BJ (cell line): ENCODE measurements around the gene PHKG1. TPM values are rescaled to one million over a fixed set of nuclear protein-coding genes. Genes with fewer than 3 reads are reported as not detected.
"Not testable (repeated sequence)": the region's sequence is repeated elsewhere in the genome, so short reads cannot be mapped to it uniquely, and the experiment has no call there.

Experiments
- CTCF ChIA-PET: fragments of 350-600 bp; formaldehyde crosslinking; extraction: SDS; loops from one replicate; lab custom pipeline; 2021; ENCODE audit warnings: antibody characterized with exemption, inconsistent platforms; lab: Yijun Ruan, JAX
- POLR2A ChIA-PET: fragments of 300-600 bp; sonication (Branson Sonifier 250); formaldehyde crosslinking; extraction: SDS; loops from one replicate; lab custom pipeline; 2021; ENCODE audit warnings: antibody characterized with exemption; lab: Charles Lee
- DNase-seq: peaks from one replicate; pipeline ENCODE4 v3.0.0-alpha.2; 2011; ENCODE audit warnings: low read depth
- H3K27me3 ChIP-seq: 2 replicates; pipeline ENCODE4 v1.6.0; 2011; ENCODE audit warnings: low read length; ENCODE audit not compliant: control insufficient read depth, insufficient read depth
- H3K36me3 ChIP-seq: 2 replicates; pipeline ENCODE4 v1.5.1; 2011; ENCODE audit warnings: low read length; ENCODE audit not compliant: control insufficient read depth, insufficient read depth
- H3K4me3 ChIP-seq: 2 replicates; pipeline ENCODE4 v1.5.1; 2011; ENCODE audit warnings: low read depth, mild to moderate bottlenecking, control low read depth, low read length
- polyA plus RNA-seq: library from polyadenylated mRNA; depleted of rRNA; stranded (reverse); fragments of >200 nt; gene quantifications from 2 replicates; pipeline ENCODE4 v1.2.3, GENCODE V29; 2011
- TF ChIP-seq, protein P1 (sequence below): IDR thresholded peaks from 2 replicates; pipeline ENCODE4 v1.5.1; 2011; ENCODE audit warnings: low read depth, mild to moderate bottlenecking, control low read depth, inconsistent platforms, low read length, moderate library complexity; ENCODE audit not compliant: insufficient read depth

PHKG1 gene
- polyA plus RNA-seq, 1 experiment: 0.39 TPM

DNA sequence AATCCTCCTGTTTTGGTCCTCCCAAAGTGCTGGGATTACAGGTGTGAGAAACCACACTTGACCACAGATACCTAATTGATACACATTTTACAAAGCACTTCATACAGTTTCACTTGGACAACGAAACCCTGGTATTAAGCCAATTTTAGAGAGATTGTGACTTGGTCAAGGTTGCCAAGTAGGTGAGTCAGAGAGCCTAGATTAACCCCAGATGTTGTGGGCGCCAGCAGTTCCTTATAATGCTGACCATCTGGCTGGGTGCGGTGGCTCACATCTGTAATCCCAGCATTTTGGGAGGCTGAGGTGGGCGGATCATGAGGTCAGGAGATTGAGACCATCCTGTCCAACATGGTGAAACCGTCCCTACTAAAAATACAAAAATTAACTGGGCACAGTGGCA is 4.9 kb upstream of the PHKG1 start:
- Histone ChIP-seq H3K27me3 (no peaks in the 10 kb centered on the region), H3K4me3 (no peak overlapping the region), H3K36me3 (peaks cover 16% of the 10 kb centered on the region)
- peak; percentile 81 for DNase-seq
- ChIA-PET POLR2A (no interaction called here), CTCF (interaction anchor here (1.1 kb wide), 1 partner anchor 18 kb away, joined by 4 read pairs; no protein-coding TSS in a partner anchor)
- TF ChIP-seq, protein P1, sequence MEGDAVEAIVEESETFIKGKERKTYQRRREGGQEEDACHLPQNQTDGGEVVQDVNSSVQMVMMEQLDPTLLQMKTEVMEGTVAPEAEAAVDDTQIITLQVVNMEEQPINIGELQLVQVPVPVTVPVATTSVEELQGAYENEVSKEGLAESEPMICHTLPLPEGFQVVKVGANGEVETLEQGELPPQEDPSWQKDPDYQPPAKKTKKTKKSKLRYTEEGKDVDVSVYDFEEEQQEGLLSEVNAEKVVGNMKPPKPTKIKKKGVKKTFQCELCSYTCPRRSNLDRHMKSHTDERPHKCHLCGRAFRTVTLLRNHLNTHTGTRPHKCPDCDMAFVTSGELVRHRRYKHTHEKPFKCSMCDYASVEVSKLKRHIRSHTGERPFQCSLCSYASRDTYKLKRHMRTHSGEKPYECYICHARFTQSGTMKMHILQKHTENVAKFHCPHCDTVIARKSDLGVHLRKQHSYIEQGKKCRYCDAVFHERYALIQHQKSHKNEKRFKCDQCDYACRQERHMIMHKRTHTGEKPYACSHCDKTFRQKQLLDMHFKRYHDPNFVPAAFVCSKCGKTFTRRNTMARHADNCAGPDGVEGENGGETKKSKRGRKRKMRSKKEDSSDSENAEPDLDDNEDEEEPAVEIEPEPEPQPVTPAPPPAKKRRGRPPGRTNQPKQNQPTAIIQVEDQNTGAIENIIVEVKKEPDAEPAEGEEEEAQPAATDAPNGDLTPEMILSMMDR: no peak

DNA sequence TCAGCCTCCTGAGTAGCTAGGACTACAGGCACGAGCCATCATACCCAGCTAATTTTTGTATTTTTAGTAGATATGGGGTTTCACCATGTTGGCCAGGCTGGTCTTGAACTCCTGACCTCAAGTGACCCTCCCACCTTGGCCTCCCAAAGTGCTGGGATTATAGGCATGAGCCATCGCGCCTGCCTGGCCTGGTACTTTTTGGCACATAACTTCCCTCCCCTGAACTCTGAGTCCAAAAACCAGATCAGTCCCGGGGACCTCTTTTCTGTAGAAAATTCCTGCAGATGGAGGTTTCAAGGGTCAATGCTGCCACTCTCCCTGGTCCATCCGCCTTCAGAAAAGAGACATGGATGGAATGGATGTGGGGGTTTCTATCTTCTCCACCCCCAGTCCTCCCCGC is 364 bp downstream of the PHKG1 start:
- not testable (repeated sequence) for H3K4me3 ChIP-seq, H3K27me3 ChIP-seq, H3K36me3 ChIP-seq, DNase-seq
- CTCF ChIA-PET: interaction anchor here (0.7 to 3.3 kb wide), 15 partner anchors 9 to 451 kb away, joined by 3 to 24 read pairs (median 3); partner anchors contain the start of genes CCT6A and PSPH
- POLR2A ChIA-PET: interaction anchor here (0.5 to 0.9 kb wide), 2 partner anchors 13 to 14 kb away, joined by 4 read pairs; partner anchors contain the start of gene CHCHD2

DNA sequence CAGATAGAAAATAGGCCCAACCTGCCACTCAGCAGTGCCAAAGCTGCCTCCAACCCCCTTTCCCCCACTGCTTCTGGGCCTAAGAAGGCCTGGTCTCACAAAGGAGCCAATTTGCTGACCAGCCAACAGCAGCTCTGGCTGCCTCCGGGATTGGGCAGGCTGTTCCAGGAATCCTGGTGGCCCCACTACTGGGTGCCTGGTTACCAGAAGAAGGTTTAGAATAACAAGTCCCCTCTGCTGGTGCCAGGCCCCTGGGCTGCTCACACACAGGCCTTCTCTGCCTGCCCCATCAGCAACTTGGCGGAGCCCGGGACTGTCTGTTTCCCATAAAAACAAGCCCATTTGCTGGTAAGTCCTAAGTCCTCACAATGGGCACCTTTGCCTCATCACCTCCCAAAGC is 1.2 kb downstream of the PHKG1 start:
- H3K36me3 ChIP-seq: peaks cover 4% of the 10 kb centered on the region; the same call in 1 of the 2 replicates
- TF ChIP-seq, protein P1: no peak
- ChIA-PET CTCF (interaction anchor here (0.9 to 3.3 kb wide), 5 partner anchors 8 to 88 kb away, joined by 3 to 24 read pairs (median 8); partner anchors contain the start of genes CCT6A and PSPH), POLR2A (interaction anchor here (0.6 kb wide), 1 partner anchor 86 kb away, joined by 3 read pairs; no protein-coding TSS in a partner anchor)
- no peak overlapping the region for H3K4me3 ChIP-seq
- DNase-seq: no peak
- H3K27me3 ChIP-seq: no peaks in the 10 kb centered on the region

DNA sequence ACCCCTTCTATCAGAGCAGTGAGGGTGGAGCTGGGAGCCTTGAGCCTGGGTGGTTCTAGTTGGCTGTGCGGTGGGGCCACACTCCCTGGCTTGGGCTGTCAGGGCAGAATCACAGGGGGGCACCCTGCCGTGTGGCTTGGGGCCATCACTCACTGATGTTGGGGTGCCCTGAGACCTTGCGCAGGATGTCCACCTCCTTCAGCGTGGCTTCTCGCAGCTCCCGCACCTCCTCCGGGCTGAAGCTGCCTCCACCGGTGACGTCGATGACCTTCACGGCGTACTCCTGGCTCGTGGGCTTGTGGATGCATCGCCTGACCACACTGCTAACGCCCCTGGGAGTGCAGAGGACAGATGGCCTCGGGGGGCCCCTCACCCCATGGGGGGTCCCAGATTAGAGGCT is 5.3 kb downstream of the PHKG1 start:
- Histone ChIP-seq H3K27me3 (no peaks in the 10 kb centered on the region), H3K4me3 (no peak overlapping the region), H3K36me3 (peaks cover 5% of the 10 kb centered on the region; the same call in 1 of the 2 replicates)
- TF ChIP-seq, protein P1: no peak
- DNase-seq: no peak
- POLR2A ChIA-PET: no interaction called here
- CTCF ChIA-PET: interaction anchor here (1.4 to 2.0 kb wide), 2 partner anchors 8 to 13 kb away, joined by 5 to 7 read pairs; no protein-coding TSS in a partner anchor

DNA sequence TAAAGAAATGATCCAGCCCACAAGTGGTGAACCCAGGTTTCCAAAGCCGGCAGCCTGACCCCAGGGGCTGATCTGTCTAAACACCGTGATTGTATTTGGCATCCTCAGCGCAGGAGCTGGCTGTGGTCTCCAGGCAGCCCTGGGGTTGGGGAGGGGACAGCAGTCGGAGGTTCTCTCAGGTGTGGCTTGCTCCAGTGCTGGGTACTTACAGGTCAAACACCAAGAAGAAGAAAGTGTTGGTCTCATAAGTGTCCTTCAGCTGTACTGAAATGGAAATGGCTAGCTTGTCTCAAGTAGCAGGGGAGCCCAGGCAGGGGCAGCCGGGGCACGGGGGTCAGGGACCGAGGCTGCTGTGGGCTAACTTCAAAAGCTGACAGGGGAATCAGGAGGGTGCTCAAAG is 6.0 kb downstream of the PHKG1 start:
- Histone ChIP-seq H3K4me3 (no peak overlapping the region), H3K27me3 (no peaks in the 10 kb centered on the region), H3K36me3 (peaks cover 9% of the 10 kb centered on the region; the same call in 1 of the 2 replicates)
- CTCF ChIA-PET: interaction anchor here (1.4 to 2.0 kb wide), 2 partner anchors 7 to 12 kb away, joined by 5 to 7 read pairs; no protein-coding TSS in a partner anchor
- POLR2A ChIA-PET: no interaction called here
- DNase-seq: no peak
- TF ChIP-seq, protein P1: no peak
